HepG2 (cell line): ENCODE results near the gene DAGLB. TPM values are rescaled to one million over a fixed set of nuclear protein-coding genes. Genes with fewer than 3 reads are reported as not detected.
A peak's percentile ranks its signal among the peaks of the same experiment; 100 is the strongest.

Source experiments
- ATF5 ChIP-seq: sonication (generic); formaldehyde crosslinking; IDR thresholded peaks from 2 replicates; pipeline ENCODE4 v1.4.0; 2020; ENCODE audit warnings: mild to moderate bottlenecking, low read depth, missing genetic modification reagents
- DNMT3B ChIP-seq: conservative IDR thresholded peaks from 2 replicates; pipeline ENCODE4 v1.6.1; 2016; ENCODE audit warnings: missing biosample characterization, control low read depth
- HDAC1 ChIP-seq: sonication (generic); formaldehyde crosslinking; IDR thresholded peaks from 2 replicates; pipeline ENCODE4 v1.5.1; 2020; ENCODE audit warnings: mild to moderate bottlenecking, missing genetic modification reagents
- HOXA9 ChIP-seq: sonication (generic); formaldehyde crosslinking; IDR thresholded peaks from 2 replicates; pipeline ENCODE4 v1.8.1; 2022; ENCODE audit warnings: missing genetic modification reagents, mild to moderate bottlenecking, moderate library complexity, borderline replicate concordance
- KLF16 ChIP-seq, 2 experiments: sonication (generic) in 1 of 2; formaldehyde crosslinking in 1 of 2; IDR thresholded peaks; 2 replicates each; pipeline versions ENCODE4 v1.6.1 to v1.8.0; 2016 to 2023; ENCODE audit warnings: missing genetic modification reagents in 2 of 2, missing compliant biosample characterization in 1 of 2
- KLF9 ChIP-seq: IDR thresholded peaks from 2 replicates; pipeline ENCODE4 v1.6.1; 2016; ENCODE audit warnings: low read depth
- MLX ChIP-seq: IDR thresholded peaks from 2 replicates; pipeline ENCODE4 v1.6.1; 2016
- ZHX2 ChIP-seq, 2 experiments: sonication (generic) in 1 of 2; formaldehyde crosslinking in 1 of 2; IDR thresholded peaks; 2 replicates each; pipeline versions ENCODE4 v1.6.1 to v1.9.0; 2014 to 2022; ENCODE audit warnings: antibody characterized with exemption in 1 of 2, borderline replicate concordance in 1 of 2, inconsistent platforms in 1 of 2, low read depth in 1 of 2, missing genetic modification reagents in 1 of 2
- ZNF101 ChIP-seq: sonication (generic); formaldehyde crosslinking; IDR thresholded peaks from 2 replicates; pipeline ENCODE4 v1.4.0; 2020; ENCODE audit warnings: mild to moderate bottlenecking, low read depth, missing genetic modification reagents, borderline replicate concordance
- ZNF484 ChIP-seq: sonication (generic); formaldehyde crosslinking; IDR thresholded peaks from 2 replicates; pipeline ENCODE4 v1.5.1; 2020; ENCODE audit warnings: mild to moderate bottlenecking, low read depth, missing genetic modification reagents, borderline replicate concordance
- polyA plus RNA-seq, 8 experiments: library from polyadenylated mRNA; depleted of rRNA in 3 of 8; stranded (reverse) in 7 of 8; unstranded in 1 of 8; fragments of >200 nt; fragmentation: Illumina TruSeq in 4 of 8; extraction: Trizol in 4 of 8; gene quantifications; 2 replicates each; pipeline versions ENCODE4 v1.2.1 to v1.2.3, GENCODE V29; 2011 to 2016; ENCODE audit warnings: low read depth in 4 of 8, missing spikeins in 1 of 8, mixed read lengths in 1 of 8; ENCODE audit not compliant: insufficient read depth in 1 of 8
- total RNA-seq, 5 experiments: library from RNA; depleted of rRNA; stranded (reverse); fragments of >200 nt; fragmentation: Illumina TruSeq; extraction: Trizol; gene quantifications; 2 replicates each; pipeline ENCODE4 v1.2.3, GENCODE V29; 2016; ENCODE audit warnings: low read depth in 1 of 5
- TF ChIP-seq, protein P1 (sequence below): sonication (generic); formaldehyde crosslinking; IDR thresholded peaks from 2 replicates; pipeline ENCODE4 v1.4.0; 2020; ENCODE audit warnings: mild to moderate bottlenecking, missing genetic modification reagents
- TF ChIP-seq, protein P2 (sequence below): sonication (generic); formaldehyde crosslinking; IDR thresholded peaks from 2 replicates; pipeline ENCODE4 v1.4.0; 2020; ENCODE audit warnings: missing genetic modification reagents, borderline replicate concordance
- TF ChIP-seq, protein P3 (sequence below): sonication (generic); formaldehyde crosslinking; IDR thresholded peaks from 2 replicates; pipeline ENCODE4 v1.9.0; 2022; ENCODE audit warnings: missing genetic modification reagents, mild to moderate bottlenecking, borderline replicate concordance

DAGLB gene
- total and polyA plus RNA-seq, 2 of the 13 experiments (the other 11 are each of a cell fraction or from before 2014, with no cell fraction given): 7.9 to 9.8 TPM

DNA sequence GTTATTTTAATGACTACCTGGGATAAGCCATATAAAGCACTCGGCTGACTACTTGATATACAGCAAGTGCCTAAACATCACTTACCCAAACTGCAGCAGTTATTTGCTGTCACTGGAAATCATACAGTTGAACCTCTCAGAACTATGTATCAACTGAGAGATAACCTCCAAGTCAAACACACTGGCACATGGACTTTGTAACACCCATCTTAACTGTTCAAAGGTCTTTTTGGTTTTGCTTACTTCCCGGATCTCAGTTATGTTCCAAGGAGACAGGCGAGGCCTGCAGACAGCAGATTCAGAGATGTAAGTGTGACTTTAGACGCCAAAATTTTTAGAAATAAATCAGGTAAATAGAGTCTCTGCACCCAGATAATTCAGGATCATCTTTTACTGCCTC, 34.6 kb upstream of the DAGLB start (continued):
- TF ChIP-seq, protein P1, sequence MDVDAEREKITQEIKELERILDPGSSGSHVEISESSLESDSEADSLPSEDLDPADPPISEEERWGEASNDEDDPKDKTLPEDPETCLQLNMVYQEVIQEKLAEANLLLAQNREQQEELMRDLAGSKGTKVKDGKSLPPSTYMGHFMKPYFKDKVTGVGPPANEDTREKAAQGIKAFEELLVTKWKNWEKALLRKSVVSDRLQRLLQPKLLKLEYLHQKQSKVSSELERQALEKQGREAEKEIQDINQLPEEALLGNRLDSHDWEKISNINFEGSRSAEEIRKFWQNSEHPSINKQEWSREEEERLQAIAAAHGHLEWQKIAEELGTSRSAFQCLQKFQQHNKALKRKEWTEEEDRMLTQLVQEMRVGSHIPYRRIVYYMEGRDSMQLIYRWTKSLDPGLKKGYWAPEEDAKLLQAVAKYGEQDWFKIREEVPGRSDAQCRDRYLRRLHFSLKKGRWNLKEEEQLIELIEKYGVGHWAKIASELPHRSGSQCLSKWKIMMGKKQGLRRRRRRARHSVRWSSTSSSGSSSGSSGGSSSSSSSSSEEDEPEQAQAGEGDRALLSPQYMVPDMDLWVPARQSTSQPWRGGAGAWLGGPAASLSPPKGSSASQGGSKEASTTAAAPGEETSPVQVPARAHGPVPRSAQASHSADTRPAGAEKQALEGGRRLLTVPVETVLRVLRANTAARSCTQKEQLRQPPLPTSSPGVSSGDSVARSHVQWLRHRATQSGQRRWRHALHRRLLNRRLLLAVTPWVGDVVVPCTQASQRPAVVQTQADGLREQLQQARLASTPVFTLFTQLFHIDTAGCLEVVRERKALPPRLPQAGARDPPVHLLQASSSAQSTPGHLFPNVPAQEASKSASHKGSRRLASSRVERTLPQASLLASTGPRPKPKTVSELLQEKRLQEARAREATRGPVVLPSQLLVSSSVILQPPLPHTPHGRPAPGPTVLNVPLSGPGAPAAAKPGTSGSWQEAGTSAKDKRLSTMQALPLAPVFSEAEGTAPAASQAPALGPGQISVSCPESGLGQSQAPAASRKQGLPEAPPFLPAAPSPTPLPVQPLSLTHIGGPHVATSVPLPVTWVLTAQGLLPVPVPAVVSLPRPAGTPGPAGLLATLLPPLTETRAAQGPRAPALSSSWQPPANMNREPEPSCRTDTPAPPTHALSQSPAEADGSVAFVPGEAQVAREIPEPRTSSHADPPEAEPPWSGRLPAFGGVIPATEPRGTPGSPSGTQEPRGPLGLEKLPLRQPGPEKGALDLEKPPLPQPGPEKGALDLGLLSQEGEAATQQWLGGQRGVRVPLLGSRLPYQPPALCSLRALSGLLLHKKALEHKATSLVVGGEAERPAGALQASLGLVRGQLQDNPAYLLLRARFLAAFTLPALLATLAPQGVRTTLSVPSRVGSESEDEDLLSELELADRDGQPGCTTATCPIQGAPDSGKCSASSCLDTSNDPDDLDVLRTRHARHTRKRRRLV (CRISPR knock-in tag): 0 out of 2 replicates have a peak, but pooled peaks have one; percentile 5
- TF ChIP-seq, protein P2, sequence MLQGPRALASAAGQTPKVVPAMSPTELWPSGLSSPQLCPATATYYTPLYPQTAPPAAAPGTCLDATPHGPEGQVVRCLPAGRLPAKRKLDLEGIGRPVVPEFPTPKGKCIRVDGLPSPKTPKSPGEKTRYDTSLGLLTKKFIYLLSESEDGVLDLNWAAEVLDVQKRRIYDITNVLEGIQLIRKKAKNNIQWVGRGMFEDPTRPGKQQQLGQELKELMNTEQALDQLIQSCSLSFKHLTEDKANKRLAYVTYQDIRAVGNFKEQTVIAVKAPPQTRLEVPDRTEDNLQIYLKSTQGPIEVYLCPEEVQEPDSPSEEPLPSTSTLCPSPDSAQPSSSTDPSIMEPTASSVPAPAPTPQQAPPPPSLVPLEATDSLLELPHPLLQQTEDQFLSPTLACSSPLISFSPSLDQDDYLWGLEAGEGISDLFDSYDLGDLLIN (CRISPR knock-in tag): no peak
- no peak for TF ChIP-seq HOXA9 (CRISPR knock-in tag)
- TF ChIP-seq, protein P3, sequence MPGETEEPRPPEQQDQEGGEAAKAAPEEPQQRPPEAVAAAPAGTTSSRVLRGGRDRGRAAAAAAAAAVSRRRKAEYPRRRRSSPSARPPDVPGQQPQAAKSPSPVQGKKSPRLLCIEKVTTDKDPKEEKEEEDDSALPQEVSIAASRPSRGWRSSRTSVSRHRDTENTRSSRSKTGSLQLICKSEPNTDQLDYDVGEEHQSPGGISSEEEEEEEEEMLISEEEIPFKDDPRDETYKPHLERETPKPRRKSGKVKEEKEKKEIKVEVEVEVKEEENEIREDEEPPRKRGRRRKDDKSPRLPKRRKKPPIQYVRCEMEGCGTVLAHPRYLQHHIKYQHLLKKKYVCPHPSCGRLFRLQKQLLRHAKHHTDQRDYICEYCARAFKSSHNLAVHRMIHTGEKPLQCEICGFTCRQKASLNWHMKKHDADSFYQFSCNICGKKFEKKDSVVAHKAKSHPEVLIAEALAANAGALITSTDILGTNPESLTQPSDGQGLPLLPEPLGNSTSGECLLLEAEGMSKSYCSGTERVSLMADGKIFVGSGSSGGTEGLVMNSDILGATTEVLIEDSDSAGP (CRISPR knock-in tag): no peak
- no peak for TF ChIP-seq MLX (CRISPR knock-in tag)
- TF ChIP-seq ATF5: no peak
- TF ChIP-seq KLF16 (CRISPR knock-in tag; IDR thresholded peaks at IDR 0.05): no peak
- TF ChIP-seq ZHX2 (IDR thresholded peaks at IDR 0.05; ENCODE audit: low read depth): no peak
- TF ChIP-seq ZHX2 (CRISPR knock-in tag; IDR thresholded peaks at IDR 0.05; ENCODE audit: borderline replicate concordance): no peak
- TF ChIP-seq KLF9 (CRISPR knock-in tag): no peak
- no peak for TF ChIP-seq ZNF484
- peak; percentile 74 for TF ChIP-seq HDAC1 (CRISPR knock-in tag)
- TF ChIP-seq ZNF101: no peak
- no peak for TF ChIP-seq DNMT3B (CRISPR knock-in tag)
